GM12878 (cell line): ENCODE measurements around the gene HPS5. TPM values are rescaled to one million over a fixed set of nuclear protein-coding genes. Genes with fewer than 3 reads are reported as not detected.

ENCODE experiments used
- ATAC-seq: fragments of 200-7000 bp; cut with Tn5 transposase; 3 replicates; pipeline ENCODE4 v1.9.1; 2020; ENCODE audit warnings: mild to moderate bottlenecking, moderate library complexity
- BruUV-seq: library from RNA; stranded (reverse); fragments of 400-500 nt; replicated peaks from 2 replicates; lab custom pipeline; 2021; lab: Mats Ljungman, UMichigan
- CTCF ChIA-PET: fragments of 300-600 bp; sonication (Branson Sonifier 250); formaldehyde crosslinking; extraction: SDS; loops from one replicate; lab custom pipeline; 2021; ENCODE audit warnings: inconsistent platforms; lab: Yijun Ruan, JAX
- POLR2A ChIA-PET: fragments of 350-600 bp; formaldehyde crosslinking; extraction: SDS; loops from one replicate; lab custom pipeline; 2021; ENCODE audit warnings: inconsistent platforms; lab: Charles Lee
- RAD21 ChIA-PET: fragments of 300-600 bp; sonication (Branson Sonifier 250); formaldehyde crosslinking; loops from one replicate; lab custom pipeline; 2023; ENCODE audit warnings: antibody characterized with exemption; ENCODE audit not compliant: unreplicated experiment; lab: Charles Lee
- SMC1A ChIA-PET: fragments of 300-600 bp; sonication (Branson Sonifier 250); formaldehyde crosslinking; loops from one replicate; lab custom pipeline; 2023; ENCODE audit not compliant: unreplicated experiment, uncharacterized antibody; lab: Charles Lee
- DNase-seq: peaks from one replicate; pipeline ENCODE4 v3.0.0-alpha.2; 2011; ENCODE audit warnings: low read depth, low spot score
- FAIRE-seq: peaks from 3 replicates; lab custom pipeline; 2011; peaks lifted over from hg19 to GRCh38; lab: Jason Lieb, UNC
- H2AFZ ChIP-seq: 2 replicates; pipeline ENCODE4 v1.6.0; 2011; ENCODE audit warnings: low read depth, low read length, control low read depth; ENCODE audit not compliant: control insufficient read depth
- H3K27ac ChIP-seq: 2 replicates; pipeline ENCODE4 v1.5.1; 2011; ENCODE audit warnings: control low read depth; ENCODE audit not compliant: control insufficient read depth, insufficient read depth
- H3K27me3 ChIP-seq, 2 experiments: replicated peaks in 1 of 2; 2 replicates each; pipeline versions ENCODE4 v1.6.0 to v1.6.1; 2011; ENCODE audit warnings: low read length in 1 of 2; ENCODE audit not compliant: control insufficient read depth in 2 of 2, insufficient read depth in 2 of 2
- H3K36me3 ChIP-seq, 2 experiments: 2 replicates each; pipeline ENCODE4 v1.5.1; 2011; ENCODE audit warnings: low read length in 1 of 2; ENCODE audit not compliant: control insufficient read depth in 2 of 2, insufficient read depth in 2 of 2
- H3K4me1 ChIP-seq: 2 replicates; pipeline ENCODE4 v1.6.1; 2011; ENCODE audit warnings: mild to moderate bottlenecking, low read length, moderate library complexity, mixed read lengths; ENCODE audit not compliant: control insufficient read depth, insufficient read depth
- H3K4me2 ChIP-seq: 2 replicates; pipeline ENCODE4 v1.6.0; 2011; ENCODE audit warnings: control low read depth; ENCODE audit not compliant: control insufficient read depth, insufficient read depth
- H3K4me3 ChIP-seq: fragments of 200-600 bp; sonication (generic); 2 replicates; pipeline ENCODE4 v1.5.1; 2016
- H3K79me2 ChIP-seq: 2 replicates; pipeline ENCODE4 v1.6.0; 2011; ENCODE audit warnings: low read length; ENCODE audit not compliant: control insufficient read depth, insufficient read depth
- H3K9ac ChIP-seq: 2 replicates; pipeline ENCODE4 v1.8.0; 2011; ENCODE audit warnings: low read length, control low read depth, mixed read lengths; ENCODE audit not compliant: control insufficient read depth, insufficient read depth
- H3K9me3 ChIP-seq: replicated peaks from 3 replicates; pipeline ENCODE4 v1.5.1; 2011; ENCODE audit warnings: mild to moderate bottlenecking, low read length; ENCODE audit not compliant: control insufficient read depth, insufficient read depth
- H4K20me1 ChIP-seq: 2 replicates; pipeline ENCODE4 v1.6.0; 2011; ENCODE audit not compliant: control insufficient read depth, insufficient read depth
- GABPA ChIP-seq: IDR thresholded peaks from 2 replicates; pipeline ENCODE4 v1.6.1; 2014; ENCODE audit warnings: antibody characterized with exemption, low read depth, mild to moderate bottlenecking, inconsistent platforms
- STAT1 ChIP-seq: fragments of 450-650 bp; conservative IDR thresholded peaks from 2 replicates; pipeline ENCODE4 v1.6.1; 2014; ENCODE audit warnings: antibody characterized with exemption, mild to moderate bottlenecking
- WGBS: methylation state at CpG from one replicate; pipeline ENCODE4 v1.1.6; 2016; ENCODE audit warnings: low lambda C conversion rate; ENCODE audit not compliant: insufficient replicate concordance, insufficient coverage; ENCODE audit errors: missing lambda C conversion rate; 5-methylcytosine and 5-hydroxymethylcytosine counted together
- in situ Hi-C: fragments of 300-500 bp; cut with MboI; formaldehyde crosslinking; loops from 9 replicates; pipeline ENCODE4 v1.14.3; 2018; ENCODE audit warnings: mixed read lengths
- intact Hi-C: fragments of 100-400 bp; cut with micrococcal nuclease; formaldehyde crosslinking; loops from one replicate; pipeline ENCODE4 v1.14.2; 2022; ENCODE audit not compliant: unreplicated experiment
- polyA plus RNA-seq, 11 experiments: library from polyadenylated mRNA; depleted of rRNA in 4 of 11; unstranded in 6 of 11; stranded (reverse) in 5 of 11; fragments of >200 nt; fragmentation: Nextera tagmentation in 4 of 11; fragmentation: Illumina TruSeq in 1 of 11; extraction: Ambion mirVana in 4 of 11; extraction: Trizol in 1 of 11; gene quantifications; 1 replicate in 1 of 11; 2 replicates in 10 of 11; pipeline versions ENCODE4 v1.2.1 to v1.2.3, GENCODE V29; 2011 to 2016; ENCODE audit warnings: inconsistent platforms in 2 of 11, missing spikeins in 2 of 11, low read depth in 1 of 11
- total RNA-seq, 4 experiments: library from RNA; depleted of rRNA in 3 of 4; stranded (reverse); fragments of >200 nt in 3 of 4; fragmentation: Illumina TruSeq in 1 of 4; extraction: Trizol in 1 of 4; gene quantifications; 2 replicates each; pipeline versions ENCODE4 v1.2.1 to v1.2.3, GENCODE V29; 2013 to 2021
- TF ChIP-seq, protein P1 (sequence below): IDR thresholded peaks from 2 replicates; pipeline ENCODE4 v1.6.1; 2012; ENCODE audit warnings: improper control_type of control experiment, low read depth, low read length; ENCODE audit not compliant: insufficient replicate concordance

Gene HPS5
- total and polyA plus RNA-seq, 10 of the 15 experiments (the other 5 are each of a cell fraction or from before 2014, with no cell fraction given) = 11.9 to 32.6 (median 23.5) TPM

DNA sequence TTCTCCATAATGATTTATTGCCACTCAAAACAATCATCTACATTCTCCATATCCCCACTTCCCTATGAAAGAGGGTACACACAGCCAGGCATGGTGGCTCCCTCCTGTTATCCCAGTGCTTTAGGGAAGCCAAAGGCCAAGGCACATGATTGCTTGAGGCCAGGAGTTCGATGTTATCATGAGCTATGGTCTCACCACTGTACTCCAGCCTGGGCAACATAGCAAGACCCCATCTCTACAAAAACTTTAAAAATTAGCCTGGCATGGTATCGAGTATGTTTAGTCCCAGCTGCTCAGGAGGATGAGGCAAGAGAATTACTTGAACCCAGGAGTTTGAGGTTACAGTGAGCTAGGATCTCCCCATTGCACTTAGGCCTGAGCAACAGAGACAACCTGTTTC is 6.0 kb downstream of the HPS5 start:
- H3K9ac ChIP-seq = no peak overlapping the region
- DNase-seq (no peak), ATAC-seq (no peak), FAIRE-seq (no peak)
- ChIA-PET CTCF (interaction anchor here (0.6 to 2.9 kb wide), 4 partner anchors 16 to 200 kb away, joined by 3 to 25 read pairs (median 6); no protein-coding TSS in a partner anchor), RAD21 (interaction anchor here (1.1 to 6.1 kb wide), 3 partner anchors 16 to 78 kb away, joined by 4 to 29 read pairs (median 4); partner anchors contain the start of gene LDHA), SMC1A (interaction anchor here (0.7 to 5.4 kb wide), 8 partner anchors 8 to 80 kb away, joined by 3 to 40 read pairs (median 4); no protein-coding TSS in a partner anchor), POLR2A (interaction anchor here (0.6 to 1.3 kb wide), 5 partner anchors 13 to 278 kb away, joined by 3 to 8 read pairs (median 4); partner anchors contain the start of gene LDHA)
- peaks cover 20% of the 10 kb centered on the region for H3K4me1 ChIP-seq
- H3K9me3 ChIP-seq = no peaks in the 10 kb centered on the region
- H3K36me3 ChIP-seq = peaks cover 2 to 12% of the 10 kb centered on the region in 2 experiments; a peak in 3 of 4 replicates
- intact Hi-C loops = no loop called here
- WGBS = 76% methylated on average over 2 of the region's 2 CpGs
- H3K79me2 ChIP-seq = peaks cover 73% of the 10 kb centered on the region
- H2AFZ ChIP-seq = no peak overlapping the region
- no peaks in the 10 kb centered on the region for H3K27me3 ChIP-seq
- H3K4me3 ChIP-seq = no peak overlapping the region
- no TSS peak for BruUV-seq
- in situ Hi-C loops = no loop called here
- TF ChIP-seq STAT1 (no peak), GABPA (no peak)
- TF ChIP-seq, protein P1, sequence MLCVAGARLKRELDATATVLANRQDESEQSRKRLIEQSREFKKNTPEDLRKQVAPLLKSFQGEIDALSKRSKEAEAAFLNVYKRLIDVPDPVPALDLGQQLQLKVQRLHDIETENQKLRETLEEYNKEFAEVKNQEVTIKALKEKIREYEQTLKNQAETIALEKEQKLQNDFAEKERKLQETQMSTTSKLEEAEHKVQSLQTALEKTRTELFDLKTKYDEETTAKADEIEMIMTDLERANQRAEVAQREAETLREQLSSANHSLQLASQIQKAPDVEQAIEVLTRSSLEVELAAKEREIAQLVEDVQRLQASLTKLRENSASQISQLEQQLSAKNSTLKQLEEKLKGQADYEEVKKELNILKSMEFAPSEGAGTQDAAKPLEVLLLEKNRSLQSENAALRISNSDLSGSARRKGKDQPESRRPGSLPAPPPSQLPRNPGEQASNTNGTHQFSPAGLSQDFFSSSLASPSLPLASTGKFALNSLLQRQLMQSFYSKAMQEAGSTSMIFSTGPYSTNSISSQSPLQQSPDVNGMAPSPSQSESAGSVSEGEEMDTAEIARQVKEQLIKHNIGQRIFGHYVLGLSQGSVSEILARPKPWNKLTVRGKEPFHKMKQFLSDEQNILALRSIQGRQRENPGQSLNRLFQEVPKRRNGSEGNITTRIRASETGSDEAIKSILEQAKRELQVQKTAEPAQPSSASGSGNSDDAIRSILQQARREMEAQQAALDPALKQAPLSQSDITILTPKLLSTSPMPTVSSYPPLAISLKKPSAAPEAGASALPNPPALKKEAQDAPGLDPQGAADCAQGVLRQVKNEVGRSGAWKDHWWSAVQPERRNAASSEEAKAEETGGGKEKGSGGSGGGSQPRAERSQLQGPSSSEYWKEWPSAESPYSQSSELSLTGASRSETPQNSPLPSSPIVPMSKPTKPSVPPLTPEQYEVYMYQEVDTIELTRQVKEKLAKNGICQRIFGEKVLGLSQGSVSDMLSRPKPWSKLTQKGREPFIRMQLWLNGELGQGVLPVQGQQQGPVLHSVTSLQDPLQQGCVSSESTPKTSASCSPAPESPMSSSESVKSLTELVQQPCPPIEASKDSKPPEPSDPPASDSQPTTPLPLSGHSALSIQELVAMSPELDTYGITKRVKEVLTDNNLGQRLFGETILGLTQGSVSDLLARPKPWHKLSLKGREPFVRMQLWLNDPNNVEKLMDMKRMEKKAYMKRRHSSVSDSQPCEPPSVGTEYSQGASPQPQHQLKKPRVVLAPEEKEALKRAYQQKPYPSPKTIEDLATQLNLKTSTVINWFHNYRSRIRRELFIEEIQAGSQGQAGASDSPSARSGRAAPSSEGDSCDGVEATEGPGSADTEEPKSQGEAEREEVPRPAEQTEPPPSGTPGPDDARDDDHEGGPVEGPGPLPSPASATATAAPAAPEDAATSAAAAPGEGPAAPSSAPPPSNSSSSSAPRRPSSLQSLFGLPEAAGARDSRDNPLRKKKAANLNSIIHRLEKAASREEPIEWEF = no peak
- H3K4me2 ChIP-seq = no peak overlapping the region
- no peaks in the 10 kb centered on the region for H4K20me1 ChIP-seq
- no peak overlapping the region for H3K27ac ChIP-seq
